ENCODE measurements around the gene EYA3.

Gene EYA3

GRCh38 chr1:27967884-27968466, 120.4 kb downstream of the EYA3 start:
- DNase-seq (ENCODE audit: low spot score) = no peak

- DNase-seq (ENCODE audit: low spot score) = no peak
These were observed 121.1 kb downstream of the EYA3 start for GRCh38 chr1:27967106-27967883.

- DNase-seq (ENCODE audit: low spot score) = peak; percentile 80
These were observed 121.9 kb downstream of the EYA3 start for GRCh38 chr1:27966402-27967105.

- no peak for DNase-seq (ENCODE audit: low spot score)
These were observed 125.0 kb downstream of the EYA3 start for GRCh38 chr1:27963393-27963792.

GRCh38 chr1:27961646-27962221, 126.7 kb downstream of the EYA3 start:
- no peak for DNase-seq (ENCODE audit: low spot score)

GRCh38 chr1:27960762-27961645, 127.4 kb downstream of the EYA3 start:
- no peak for DNase-seq (ENCODE audit: low spot score)

- DNase-seq (ENCODE audit: low spot score) = peak; percentile 68
These were observed 128.4 kb downstream of the EYA3 start, which contains the start of gene XKR8 for GRCh38 chr1:27959792-27960603. TSS of gene XKR8 (plus strand) at chr1:27959973. CDS start at chr1:27960070, 97 bp downstream.

GRCh38 chr1:27958513-27958912, 129.9 kb downstream of the EYA3 start:
- DNase-seq (ENCODE audit: low spot score) = no peak

- no peak for DNase-seq (ENCODE audit: low spot score)
These were observed 130.8 kb downstream of the EYA3 start for GRCh38 chr1:27957655-27958054.

GRCh38 chr1:27956761-27957160, 131.6 kb downstream of the EYA3 start:
- DNase-seq (ENCODE audit: low spot score) = no peak

GRCh38 chr1:27955076-27955475, 133.3 kb downstream of the EYA3 start:
- no peak for DNase-seq (ENCODE audit: low spot score)

- DNase-seq (ENCODE audit: low spot score) = no peak
These were observed 134.2 kb downstream of the EYA3 start for GRCh38 chr1:27954186-27954585.

- no peak for DNase-seq (ENCODE audit: low spot score)
These were observed 136.3 kb downstream of the EYA3 start for GRCh38 chr1:27952147-27952546.

GRCh38 chr1:27951396-27951795, 137.0 kb downstream of the EYA3 start:
- no peak for DNase-seq (ENCODE audit: low spot score)

GRCh38 chr1:27949027-27949426, 139.4 kb downstream of the EYA3 start:
- DNase-seq (ENCODE audit: low spot score) = no peak

- DNase-seq (ENCODE audit: low spot score) = no peak
These were observed 143.4 kb downstream of the EYA3 start for GRCh38 chr1:27945020-27945419.

- no peak for DNase-seq (ENCODE audit: low spot score)
These were observed 146.5 kb downstream of the EYA3 start for GRCh38 chr1:27941671-27942540.

- DNase-seq (ENCODE audit: low spot score) = no peak
These were observed 147.4 kb downstream of the EYA3 start for GRCh38 chr1:27940870-27941560.

- DNase-seq (ENCODE audit: low spot score) = no peak
These were observed 148.1 kb downstream of the EYA3 start for GRCh38 chr1:27940297-27940696.
